ENCODE measurements around the gene TSHR. TPM values are rescaled to one million over a fixed set of nuclear protein-coding genes. Genes with fewer than 3 reads are reported as not detected.
"Not testable (repeated sequence)": the region's sequence is repeated elsewhere in the genome, so short reads cannot be mapped to it uniquely, and the experiment has no call there.

The TSHR gene
- polyA plus RNA-seq, 2 donors, result 0.02 TPM; not detected in 1

DNA sequence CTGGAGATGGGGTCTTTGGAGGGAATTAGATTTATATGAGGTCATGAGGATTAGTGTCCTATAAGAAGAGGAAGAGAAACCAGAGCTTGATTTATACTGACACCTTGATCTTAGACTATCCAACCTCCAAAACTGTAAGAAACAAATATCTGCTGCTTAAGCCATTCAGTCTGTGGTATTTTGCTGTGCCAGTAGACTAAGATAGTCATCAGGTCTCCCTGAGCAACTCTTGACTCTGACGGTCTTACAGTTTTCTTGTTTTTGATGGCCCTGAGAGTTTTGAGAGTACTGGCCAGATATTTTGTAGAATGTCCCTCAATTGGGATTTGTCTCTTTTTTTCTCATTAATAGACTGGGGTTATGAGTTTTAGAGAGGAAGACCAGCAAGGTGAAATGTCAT is 51.7 kb downstream of the TSHR start:
- Histone ChIP-seq H3K9me3 (ENCODE audit: control insufficient read depth in 2 of 2, insufficient read depth in 1 of 2, low read depth in 1 of 2, low read length in 1 of 2) (no peaks in the 10 kb centered on the region), H3K4me1 (ENCODE audit: control insufficient read depth in 2 of 2, insufficient read depth in 2 of 2, low read length in 1 of 2) (no peaks in the 10 kb centered on the region), H3K36me3 (ENCODE audit: control insufficient read depth in 2 of 2, insufficient read depth in 2 of 2, low read length in 1 of 2) (no peaks in the 10 kb centered on the region), H3K27me3 (ENCODE audit: control insufficient read depth in 1 of 2, insufficient read depth in 2 of 2, low read length in 2 of 2) (no peaks in the 10 kb centered on the region), H3K4me3 (ENCODE audit: low read depth in 1 of 2, low read length in 2 of 2) (no peak overlapping the region), H3K27ac (ENCODE audit: low read depth in 2 of 2, low read length in 1 of 2) (no peak overlapping the region)
- WGBS, 2 donors, result 80 to 86% methylated on average over 1 of the region's 1 CpG

DNA sequence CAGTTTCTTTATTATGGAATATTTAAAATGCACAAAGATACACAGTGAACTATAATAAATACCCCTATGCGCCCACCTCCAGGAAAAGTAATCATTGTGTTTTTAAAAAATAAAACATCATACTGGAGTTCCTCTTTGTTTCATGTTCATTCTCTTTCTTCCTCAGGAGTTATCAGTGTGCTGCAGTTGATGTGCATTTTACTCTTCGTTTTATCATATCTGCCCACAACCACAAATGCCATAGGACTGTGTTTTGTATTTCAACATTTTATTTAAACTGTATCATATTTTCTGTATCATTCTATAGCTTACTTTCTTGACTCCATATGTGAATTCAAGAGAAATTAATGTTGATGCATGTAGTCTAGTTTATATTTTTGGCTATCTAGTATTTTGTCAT is 53.9 kb downstream of the TSHR start:
- 73 to 78% methylated on average over 2 of the region's 2 CpGs for WGBS, 2 donors
- no peaks in the 10 kb centered on the region for H3K9me3 ChIP-seq (ENCODE audit: control insufficient read depth in 2 of 2, insufficient read depth in 1 of 2, low read depth in 1 of 2, low read length in 1 of 2)
- H3K4me3 ChIP-seq (ENCODE audit: low read depth in 1 of 2, low read length in 2 of 2), result no peak overlapping the region
- no peaks in the 10 kb centered on the region for H3K27me3 ChIP-seq (ENCODE audit: control insufficient read depth in 1 of 2, insufficient read depth in 2 of 2, low read length in 2 of 2)
- no peak overlapping the region for H3K27ac ChIP-seq (ENCODE audit: low read depth in 2 of 2, low read length in 1 of 2)
- H3K4me1 ChIP-seq (ENCODE audit: control insufficient read depth in 2 of 2, insufficient read depth in 2 of 2, low read length in 1 of 2), result no peaks in the 10 kb centered on the region
- no peaks in the 10 kb centered on the region for H3K36me3 ChIP-seq (ENCODE audit: control insufficient read depth in 2 of 2, insufficient read depth in 2 of 2, low read length in 1 of 2)

DNA sequence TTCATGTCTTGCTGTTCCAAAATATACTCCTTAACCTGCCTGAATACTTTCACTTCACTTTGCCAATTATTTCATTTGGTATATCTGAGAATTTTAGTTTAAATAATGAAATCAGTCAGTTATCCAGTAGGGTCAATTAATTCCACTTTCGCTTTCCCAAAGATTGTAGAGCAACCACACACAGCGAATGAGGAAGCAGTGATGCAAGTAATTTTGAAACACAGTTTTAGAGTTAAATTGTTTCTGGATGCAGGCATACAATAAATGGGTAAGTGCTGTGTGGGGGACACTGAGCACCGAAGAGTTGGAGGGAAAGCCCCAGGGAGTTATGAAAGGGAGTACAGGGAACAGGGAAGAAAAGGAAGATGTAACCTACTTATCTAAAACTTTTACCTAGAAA is 62.8 kb downstream of the TSHR start:
- WGBS, 2 donors, result 60 to 62% methylated on average over 3 of the region's 3 CpGs
- Histone ChIP-seq H3K4me1 (ENCODE audit: control insufficient read depth in 2 of 2, insufficient read depth in 2 of 2, low read length in 1 of 2) (no peaks in the 10 kb centered on the region), H3K27me3 (ENCODE audit: control insufficient read depth in 1 of 2, insufficient read depth in 2 of 2, low read length in 2 of 2) (no peaks in the 10 kb centered on the region), H3K36me3 (ENCODE audit: control insufficient read depth in 2 of 2, insufficient read depth in 2 of 2, low read length in 1 of 2) (no peaks in the 10 kb centered on the region), H3K27ac (ENCODE audit: low read depth in 2 of 2, low read length in 1 of 2) (no peak overlapping the region), H3K9me3 (ENCODE audit: control insufficient read depth in 2 of 2, insufficient read depth in 1 of 2, low read depth in 1 of 2, low read length in 1 of 2) (no peaks in the 10 kb centered on the region), H3K4me3 (ENCODE audit: low read depth in 1 of 2, low read length in 2 of 2) (no peak overlapping the region)

DNA sequence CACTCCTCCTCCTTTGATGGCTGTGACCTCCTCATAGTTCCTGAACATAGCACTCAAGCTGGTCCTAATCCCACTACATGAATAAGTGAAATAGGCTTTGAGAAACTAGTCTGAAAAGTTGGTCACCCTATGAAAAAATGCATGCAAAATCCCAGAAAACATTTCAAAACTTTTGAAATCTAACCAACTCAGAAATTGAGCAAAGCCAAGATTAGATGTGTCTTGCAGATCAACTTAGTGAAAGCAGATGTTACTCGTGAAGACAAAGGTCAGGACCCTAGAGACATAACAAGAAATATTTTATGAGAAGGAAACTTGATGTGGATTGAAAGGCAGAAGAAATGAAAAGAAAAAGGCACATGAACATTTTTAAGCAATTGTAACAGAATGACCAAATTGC is 63.3 kb downstream of the TSHR start:
- Histone ChIP-seq H3K27me3 (ENCODE audit: control insufficient read depth in 1 of 2, insufficient read depth in 2 of 2, low read length in 2 of 2) (no peaks in the 10 kb centered on the region), H3K4me3 (ENCODE audit: low read depth in 1 of 2, low read length in 2 of 2) (no peak overlapping the region)

DNA sequence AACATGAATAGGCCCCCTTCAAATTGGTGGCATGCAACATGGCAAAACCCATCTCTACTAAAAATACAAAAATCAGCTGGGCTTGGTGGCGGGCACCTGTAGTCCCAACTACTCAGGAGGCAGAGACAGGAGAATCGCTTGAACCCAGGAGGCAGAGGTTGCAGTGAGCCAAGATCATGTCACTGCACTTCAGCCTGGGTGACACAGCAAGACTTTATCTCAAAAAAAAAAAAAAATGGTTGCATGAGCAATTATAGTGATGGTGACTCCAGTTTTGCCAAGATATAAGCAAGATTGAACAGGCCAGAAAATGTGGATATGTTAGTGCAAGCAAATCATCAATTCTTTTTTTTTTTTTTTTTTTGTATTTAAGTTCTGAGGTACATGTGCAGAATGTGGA is 63.7 kb downstream of the TSHR start:
- 84 to 85% methylated on average over 2 of the region's 2 CpGs for WGBS, 2 donors
- not testable (repeated sequence) for H3K27ac ChIP-seq (ENCODE audit: low read depth in 2 of 2, low read length in 1 of 2); H3K9me3 ChIP-seq (ENCODE audit: control insufficient read depth in 2 of 2, insufficient read depth in 1 of 2, low read depth in 1 of 2, low read length in 1 of 2); H3K27me3 ChIP-seq (ENCODE audit: control insufficient read depth in 1 of 2, insufficient read depth in 2 of 2, low read length in 2 of 2); H3K4me1 ChIP-seq (ENCODE audit: control insufficient read depth in 2 of 2, insufficient read depth in 2 of 2, low read length in 1 of 2); H3K4me3 ChIP-seq (ENCODE audit: low read depth in 1 of 2, low read length in 2 of 2); H3K36me3 ChIP-seq (ENCODE audit: control insufficient read depth in 2 of 2, insufficient read depth in 2 of 2, low read length in 1 of 2)

More for the DNA sequence above, 63.3 kb downstream of the TSHR start:
- H3K4me1 ChIP-seq (ENCODE audit: control insufficient read depth in 2 of 2, insufficient read depth in 2 of 2, low read length in 1 of 2), result no peaks in the 10 kb centered on the region
- no peak overlapping the region for H3K27ac ChIP-seq (ENCODE audit: low read depth in 2 of 2, low read length in 1 of 2)
- WGBS, 2 donors, result 51 to 54% methylated on average over 1 of the region's 1 CpG
- H3K36me3 ChIP-seq (ENCODE audit: control insufficient read depth in 2 of 2, insufficient read depth in 2 of 2, low read length in 1 of 2), result no peaks in the 10 kb centered on the region
- no peaks in the 10 kb centered on the region for H3K9me3 ChIP-seq (ENCODE audit: control insufficient read depth in 2 of 2, insufficient read depth in 1 of 2, low read depth in 1 of 2, low read length in 1 of 2)

DNA sequence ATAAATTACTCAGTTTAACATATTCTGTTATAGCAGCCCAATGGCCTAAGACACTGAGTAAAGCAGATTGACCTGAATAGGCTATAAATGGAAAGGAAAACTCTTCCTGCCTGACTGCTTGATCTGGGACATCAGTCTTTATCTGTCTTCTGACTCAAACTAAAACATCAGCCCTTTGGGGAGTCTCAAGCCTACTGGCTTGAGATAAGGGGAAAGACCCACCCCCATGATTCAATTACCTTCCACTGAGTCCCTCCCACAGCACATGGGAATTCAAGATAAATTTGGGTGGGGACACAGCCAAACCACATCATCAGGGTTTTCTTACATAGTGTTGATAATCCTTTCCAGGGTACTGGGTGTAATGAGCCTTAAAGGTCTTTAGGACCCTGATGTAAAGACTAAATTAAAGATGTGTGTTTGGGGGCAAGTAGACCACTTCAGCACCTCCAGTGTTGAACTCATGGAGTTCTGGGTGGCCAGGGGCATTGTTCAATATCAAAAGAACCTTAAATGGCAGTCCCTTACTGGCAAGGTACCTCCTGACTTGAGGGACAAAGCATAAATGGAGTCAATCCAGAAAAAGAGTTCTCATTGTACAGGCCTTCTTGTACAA is 67.8 kb downstream of the TSHR start:
- no peaks in the 10 kb centered on the region for H3K4me1 ChIP-seq (ENCODE audit: control insufficient read depth in 2 of 2, insufficient read depth in 2 of 2, low read length in 1 of 2)
- H3K36me3 ChIP-seq (ENCODE audit: control insufficient read depth in 2 of 2, insufficient read depth in 2 of 2, low read length in 1 of 2), result no peaks in the 10 kb centered on the region
- no peak overlapping the region for H3K4me3 ChIP-seq (ENCODE audit: low read depth in 1 of 2, low read length in 2 of 2)
- H3K27ac ChIP-seq (ENCODE audit: low read depth in 2 of 2, low read length in 1 of 2), result no peak overlapping the region
- no peaks in the 10 kb centered on the region for H3K27me3 ChIP-seq (ENCODE audit: control insufficient read depth in 1 of 2, insufficient read depth in 2 of 2, low read length in 2 of 2)
- no peaks in the 10 kb centered on the region for H3K9me3 ChIP-seq (ENCODE audit: control insufficient read depth in 2 of 2, insufficient read depth in 1 of 2, low read depth in 1 of 2, low read length in 1 of 2)

DNA sequence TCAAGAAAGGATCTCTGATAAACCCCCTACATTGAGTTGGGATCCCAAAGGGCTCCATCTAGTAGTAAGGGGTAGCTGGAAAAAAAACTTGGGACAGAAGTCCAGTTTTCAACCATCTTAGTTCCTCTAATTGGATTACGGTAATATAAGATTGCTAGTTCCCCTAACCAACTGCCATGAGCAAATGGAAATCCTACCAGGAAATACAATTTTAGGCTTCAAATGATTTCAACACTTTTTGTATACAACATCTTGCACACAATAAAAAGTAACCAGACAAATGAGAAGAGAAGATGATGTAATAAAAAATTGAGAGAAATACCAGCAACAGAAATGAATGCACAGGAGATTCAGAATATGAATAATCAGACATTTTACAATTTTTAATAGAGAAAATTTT is 73.0 kb downstream of the TSHR start:
- WGBS, 2 donors, result 86 to 91% methylated on average over 1 of the region's 1 CpG
- H3K4me1 ChIP-seq (ENCODE audit: control insufficient read depth in 2 of 2, insufficient read depth in 2 of 2, low read length in 1 of 2), result no peaks in the 10 kb centered on the region
- no peak overlapping the region for H3K4me3 ChIP-seq (ENCODE audit: low read depth in 1 of 2, low read length in 2 of 2)
- H3K27me3 ChIP-seq (ENCODE audit: control insufficient read depth in 1 of 2, insufficient read depth in 2 of 2, low read length in 2 of 2), result no peaks in the 10 kb centered on the region
- no peaks in the 10 kb centered on the region for H3K9me3 ChIP-seq (ENCODE audit: control insufficient read depth in 2 of 2, insufficient read depth in 1 of 2, low read depth in 1 of 2, low read length in 1 of 2)
- H3K36me3 ChIP-seq (ENCODE audit: control insufficient read depth in 2 of 2, insufficient read depth in 2 of 2, low read length in 1 of 2), result no peaks in the 10 kb centered on the region
- H3K27ac ChIP-seq (ENCODE audit: low read depth in 2 of 2, low read length in 1 of 2), result no peak overlapping the region

DNA sequence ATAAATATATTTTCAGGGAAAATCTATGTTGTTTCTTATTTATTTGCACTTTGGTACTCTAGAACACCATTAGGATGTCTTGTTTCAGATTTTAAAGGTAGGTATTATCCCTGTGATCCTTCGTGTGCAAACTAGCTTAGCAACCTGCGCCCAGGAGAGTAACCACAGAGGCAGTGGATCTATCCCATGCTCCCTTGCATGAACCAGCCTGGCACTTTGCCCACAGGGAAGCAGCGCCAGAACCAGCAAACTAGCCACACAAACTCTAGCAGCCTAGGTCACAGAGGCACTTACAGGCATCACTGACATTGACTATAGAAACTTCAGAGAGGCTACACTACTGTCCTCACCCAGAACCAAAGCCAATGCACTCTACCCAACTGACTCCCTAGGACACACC is 76.1 kb downstream of the TSHR start:
- 68 to 75% methylated on average over 3 of the region's 3 CpGs for WGBS, 2 donors
- Histone ChIP-seq H3K4me3 (ENCODE audit: low read depth in 1 of 2, low read length in 2 of 2) (no peak overlapping the region), H3K36me3 (ENCODE audit: control insufficient read depth in 2 of 2, insufficient read depth in 2 of 2, low read length in 1 of 2) (no peaks in the 10 kb centered on the region), H3K4me1 (ENCODE audit: control insufficient read depth in 2 of 2, insufficient read depth in 2 of 2, low read length in 1 of 2) (no peaks in the 10 kb centered on the region), H3K27me3 (ENCODE audit: control insufficient read depth in 1 of 2, insufficient read depth in 2 of 2, low read length in 2 of 2) (no peaks in the 10 kb centered on the region), H3K9me3 (ENCODE audit: control insufficient read depth in 2 of 2, insufficient read depth in 1 of 2, low read depth in 1 of 2, low read length in 1 of 2) (no peaks in the 10 kb centered on the region), H3K27ac (ENCODE audit: low read depth in 2 of 2, low read length in 1 of 2) (no peak overlapping the region)

DNA sequence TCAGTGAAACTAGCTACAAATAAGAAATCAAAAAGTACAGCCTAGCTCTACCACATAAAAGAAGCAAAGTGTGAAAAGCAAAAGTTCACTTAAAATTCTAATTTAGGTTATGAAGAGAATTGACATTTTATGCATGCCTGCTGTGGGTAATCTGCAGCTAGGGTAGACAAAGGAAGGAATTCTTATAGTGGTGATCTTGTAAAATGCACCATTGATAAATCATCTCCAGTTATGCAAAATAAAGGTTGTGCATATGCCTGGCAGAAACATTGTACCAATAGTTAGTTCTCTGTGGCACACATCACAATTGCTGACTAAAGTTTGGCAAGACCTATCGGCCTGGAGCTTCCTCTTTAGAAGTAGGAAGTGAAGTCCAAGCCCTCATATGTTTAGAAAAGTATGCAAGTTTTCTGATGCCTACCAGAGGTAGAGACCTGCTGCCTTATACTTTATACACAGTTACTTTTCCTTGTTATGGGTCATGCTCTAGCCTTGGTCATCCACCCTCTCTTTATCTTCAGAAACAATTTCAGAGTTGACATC is 78.3 kb downstream of the TSHR start:
- no peak overlapping the region for H3K27ac ChIP-seq (ENCODE audit: low read depth in 2 of 2, low read length in 1 of 2)
- no peaks in the 10 kb centered on the region for H3K9me3 ChIP-seq (ENCODE audit: control insufficient read depth in 2 of 2, insufficient read depth in 1 of 2, low read depth in 1 of 2, low read length in 1 of 2)
- H3K4me3 ChIP-seq (ENCODE audit: low read depth in 1 of 2, low read length in 2 of 2), result no peak overlapping the region
- no peaks in the 10 kb centered on the region for H3K4me1 ChIP-seq (ENCODE audit: control insufficient read depth in 2 of 2, insufficient read depth in 2 of 2, low read length in 1 of 2)
- H3K27me3 ChIP-seq (ENCODE audit: control insufficient read depth in 1 of 2, insufficient read depth in 2 of 2, low read length in 2 of 2), result no peaks in the 10 kb centered on the region
- no peaks in the 10 kb centered on the region for H3K36me3 ChIP-seq (ENCODE audit: control insufficient read depth in 2 of 2, insufficient read depth in 2 of 2, low read length in 1 of 2)
- WGBS, 2 donors, result 8 to 37% methylated on average over 1 of the region's 1 CpG

DNA sequence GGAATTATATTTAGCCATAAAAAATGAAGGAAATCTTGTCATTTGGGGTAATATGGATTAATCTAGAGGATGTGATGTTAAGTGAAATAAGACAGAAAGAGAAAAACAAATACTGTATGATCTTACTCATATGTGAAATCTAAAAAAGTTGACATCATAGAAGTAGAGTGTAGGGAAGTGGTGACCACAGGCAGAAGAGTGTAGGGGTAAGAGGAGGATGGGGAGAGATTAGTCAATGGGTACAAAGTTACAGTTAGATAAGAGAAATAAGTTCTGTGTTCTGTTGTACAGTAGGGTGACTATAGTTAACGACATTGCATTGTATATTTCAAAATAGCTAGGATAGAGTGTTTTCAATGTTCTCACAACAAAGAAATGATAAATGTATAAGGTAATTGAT is 87.0 kb downstream of the TSHR start:
- no peak overlapping the region for H3K4me3 ChIP-seq (ENCODE audit: low read depth in 1 of 2, low read length in 2 of 2)
- no peaks in the 10 kb centered on the region for H3K36me3 ChIP-seq (ENCODE audit: control insufficient read depth in 2 of 2, insufficient read depth in 2 of 2, low read length in 1 of 2)
- H3K9me3 ChIP-seq (ENCODE audit: control insufficient read depth in 2 of 2, insufficient read depth in 1 of 2, low read depth in 1 of 2, low read length in 1 of 2), result no peaks in the 10 kb centered on the region
- H3K4me1 ChIP-seq (ENCODE audit: control insufficient read depth in 2 of 2, insufficient read depth in 2 of 2, low read length in 1 of 2), result no peaks in the 10 kb centered on the region
- H3K27ac ChIP-seq (ENCODE audit: low read depth in 2 of 2, low read length in 1 of 2), result no peak overlapping the region
- 65 to 78% methylated on average over 1 of the region's 1 CpG for WGBS, 2 donors
- H3K27me3 ChIP-seq (ENCODE audit: control insufficient read depth in 1 of 2, insufficient read depth in 2 of 2, low read length in 2 of 2), result no peaks in the 10 kb centered on the region

All from esophagus (tissue), 2 donors.